CD4-positive, alpha-beta T cell treated with Interleukin-15 for 1 hour (primary cell): ENCODE results near the gene PDIA6.

Experiments used
- DNase-seq: peaks from one replicate; pipeline ENCODE4 v3.0.0-alpha.2; 2020

The PDIA6 gene

GRCh38 chr2:10812362-10813162 lies at the start of gene PDIA6:
Gene PDIA6 (minus strand): TSS chr2:10812785. CDS start chr2:10812696, 89 bp downstream.
- DNase-seq, result peak; percentile 95

GRCh38 chr2:10862330-10862729 lies 49.7 kb upstream of the PDIA6 start:
- no peak for DNase-seq

- DNase-seq, result no peak
Measured at GRCh38 chr2:10861765-10862164, 49.2 kb upstream of the PDIA6 start.

GRCh38 chr2:10860814-10861325 lies 48.3 kb upstream of the PDIA6 start:
- no peak for DNase-seq

GRCh38 chr2:10860081-10860813 lies 47.7 kb upstream of the PDIA6 start:
- no peak for DNase-seq

- no peak for DNase-seq
Measured at GRCh38 chr2:10859278-10859677, 46.7 kb upstream of the PDIA6 start.

GRCh38 chr2:10848541-10848940 lies 36.0 kb upstream of the PDIA6 start:
- no peak for DNase-seq

GRCh38 chr2:10847008-10847407 lies 34.4 kb upstream of the PDIA6 start:
- no peak for DNase-seq

GRCh38 chr2:10846110-10846861 lies 33.7 kb upstream of the PDIA6 start:
- no peak for DNase-seq

GRCh38 chr2:10845640-10846039 lies 33.1 kb upstream of the PDIA6 start:
- no peak for DNase-seq

- no peak for DNase-seq
Measured at GRCh38 chr2:10844097-10844496, 31.5 kb upstream of the PDIA6 start.

- DNase-seq, result no peak
Measured at GRCh38 chr2:10842506-10842905, 29.9 kb upstream of the PDIA6 start.

- DNase-seq, result no peak
Measured at GRCh38 chr2:10841547-10842219, 29.1 kb upstream of the PDIA6 start.

GRCh38 chr2:10839813-10840212 lies 27.2 kb upstream of the PDIA6 start:
- no peak for DNase-seq

- DNase-seq, result no peak
Measured at GRCh38 chr2:10838734-10839133, 26.1 kb upstream of the PDIA6 start.

GRCh38 chr2:10837298-10838266 lies 25.0 kb upstream of the PDIA6 start:
- no peak for DNase-seq

- peak; percentile 57 for DNase-seq
Measured at GRCh38 chr2:10835052-10835970, 22.7 kb upstream of the PDIA6 start.

- DNase-seq, result no peak
Measured at GRCh38 chr2:10834068-10834655, 21.6 kb upstream of the PDIA6 start.

GRCh38 chr2:10833021-10833420 lies 20.4 kb upstream of the PDIA6 start:
- DNase-seq, result no peak
